HL-60 (cell line): Measurements from ENCODE around the gene PPP2R3A.

Experiments used
- CTCF ChIP-seq: IDR thresholded peaks from one replicate; pipeline ENCODE4 v1.5.1; 2011; ENCODE audit warnings: low read length, control low read depth, inconsistent platforms; ENCODE audit not compliant: insufficient read depth
- GABPA ChIP-seq: IDR thresholded peaks from 2 replicates; pipeline ENCODE4 v1.6.1; 2012; ENCODE audit warnings: low read depth
- POLR2AphosphoS5 ChIP-seq: IDR thresholded peaks from 2 replicates; pipeline ENCODE4 v1.6.1; 2012; ENCODE audit warnings: low read depth
- SPI1 ChIP-seq: IDR thresholded peaks from 2 replicates; pipeline ENCODE4 v1.6.1; 2012; ENCODE audit warnings: low read depth, mild to moderate bottlenecking, borderline replicate concordance
- TF ChIP-seq, protein P1 (sequence below): IDR thresholded peaks from 2 replicates; pipeline ENCODE4 v1.6.1; 2012; ENCODE audit warnings: low read depth; ENCODE audit not compliant: insufficient replicate concordance

GRCh38 chr3:136048068-136048467 lies 82.5 kb downstream of the PPP2R3A start:
- TF ChIP-seq, protein P1, sequence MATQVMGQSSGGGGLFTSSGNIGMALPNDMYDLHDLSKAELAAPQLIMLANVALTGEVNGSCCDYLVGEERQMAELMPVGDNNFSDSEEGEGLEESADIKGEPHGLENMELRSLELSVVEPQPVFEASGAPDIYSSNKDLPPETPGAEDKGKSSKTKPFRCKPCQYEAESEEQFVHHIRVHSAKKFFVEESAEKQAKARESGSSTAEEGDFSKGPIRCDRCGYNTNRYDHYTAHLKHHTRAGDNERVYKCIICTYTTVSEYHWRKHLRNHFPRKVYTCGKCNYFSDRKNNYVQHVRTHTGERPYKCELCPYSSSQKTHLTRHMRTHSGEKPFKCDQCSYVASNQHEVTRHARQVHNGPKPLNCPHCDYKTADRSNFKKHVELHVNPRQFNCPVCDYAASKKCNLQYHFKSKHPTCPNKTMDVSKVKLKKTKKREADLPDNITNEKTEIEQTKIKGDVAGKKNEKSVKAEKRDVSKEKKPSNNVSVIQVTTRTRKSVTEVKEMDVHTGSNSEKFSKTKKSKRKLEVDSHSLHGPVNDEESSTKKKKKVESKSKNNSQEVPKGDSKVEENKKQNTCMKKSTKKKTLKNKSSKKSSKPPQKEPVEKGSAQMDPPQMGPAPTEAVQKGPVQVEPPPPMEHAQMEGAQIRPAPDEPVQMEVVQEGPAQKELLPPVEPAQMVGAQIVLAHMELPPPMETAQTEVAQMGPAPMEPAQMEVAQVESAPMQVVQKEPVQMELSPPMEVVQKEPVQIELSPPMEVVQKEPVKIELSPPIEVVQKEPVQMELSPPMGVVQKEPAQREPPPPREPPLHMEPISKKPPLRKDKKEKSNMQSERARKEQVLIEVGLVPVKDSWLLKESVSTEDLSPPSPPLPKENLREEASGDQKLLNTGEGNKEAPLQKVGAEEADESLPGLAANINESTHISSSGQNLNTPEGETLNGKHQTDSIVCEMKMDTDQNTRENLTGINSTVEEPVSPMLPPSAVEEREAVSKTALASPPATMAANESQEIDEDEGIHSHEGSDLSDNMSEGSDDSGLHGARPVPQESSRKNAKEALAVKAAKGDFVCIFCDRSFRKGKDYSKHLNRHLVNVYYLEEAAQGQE, result no peak
- TF ChIP-seq CTCF (no peak), POLR2AphosphoS5 (no peak), GABPA (no peak), SPI1 (no peak)
